Smooth muscle cell (in vitro differentiated cells): ENCODE measurements around the gene NUP210. TPM values are rescaled to one million over a fixed set of nuclear protein-coding genes. Genes with fewer than 3 reads are reported as not detected.

Experiments used
- DNase-seq: peaks from one replicate; lab custom pipeline; 2025; ENCODE audit not compliant: unreplicated experiment; lab: John Stamatoyannopoulos, UW
- H2AFZ ChIP-seq: fragments of 200-600 bp; sonication (generic); 2 replicates; pipeline ENCODE4 v1.6.0; 2016; ENCODE audit warnings: antibody characterized with exemption, low read depth, mild to moderate bottlenecking
- H3F3A ChIP-seq: fragments of 200-600 bp; sonication (generic); 2 replicates; pipeline ENCODE4 v1.6.0; 2017; ENCODE audit warnings: antibody characterized with exemption, low read depth
- H3K27ac ChIP-seq: fragments of 200-600 bp; sonication (generic); 2 replicates; pipeline ENCODE4 v1.5.1; 2016; ENCODE audit warnings: low read depth, mild to moderate bottlenecking
- H3K27me3 ChIP-seq: fragments of 200-600 bp; sonication (generic); 2 replicates; pipeline ENCODE4 v1.6.1; 2016; ENCODE audit warnings: low read depth, mild to moderate bottlenecking
- H3K36me3 ChIP-seq: fragments of 200-600 bp; sonication (generic); 2 replicates; pipeline ENCODE4 v1.5.1; 2016; ENCODE audit warnings: low read depth
- H3K4me1 ChIP-seq: fragments of 200-600 bp; sonication (generic); 2 replicates; pipeline ENCODE4 v1.5.1; 2016; ENCODE audit warnings: low read depth
- H3K4me2 ChIP-seq: fragments of 200-600 bp; sonication (generic); 2 replicates; pipeline ENCODE4 v1.6.0; 2016; ENCODE audit warnings: mild to moderate bottlenecking
- H3K4me3 ChIP-seq: fragments of 200-600 bp; sonication (generic); 2 replicates; pipeline ENCODE4 v1.5.1; 2016; ENCODE audit warnings: mild to moderate bottlenecking
- H3K79me2 ChIP-seq: fragments of 200-600 bp; sonication (generic); 2 replicates; pipeline ENCODE4 v1.6.0; 2016; ENCODE audit warnings: low read depth, mild to moderate bottlenecking
- H3K9ac ChIP-seq: fragments of 200-600 bp; sonication (generic); 2 replicates; pipeline ENCODE4 v1.6.0; 2016; ENCODE audit warnings: low read depth
- H3K9me3 ChIP-seq: fragments of 200-600 bp; sonication (generic); replicated peaks from 2 replicates; pipeline ENCODE4 v1.5.1; 2016; ENCODE audit warnings: low read depth
- H4K20me1 ChIP-seq: fragments of 200-600 bp; sonication (generic); 2 replicates; pipeline ENCODE4 v1.6.0; 2016; ENCODE audit warnings: low read depth
- WGBS: methylation state at CpG from one replicate; pipeline ENCODE4 v1.1.7; 2016; ENCODE audit warnings: low lambda C conversion rate; 5-methylcytosine and 5-hydroxymethylcytosine counted together
- polyA plus RNA-seq: library from polyadenylated mRNA; unstranded; fragments of >200 nt; fragmentation: Nextera tagmentation; extraction: Ambion mirVana; gene quantifications from 2 replicates; pipeline ENCODE4 v1.2.1, GENCODE V29; 2016
- total RNA-seq: library from RNA; depleted of rRNA; stranded (reverse); fragments of >200 nt; gene quantifications from 2 replicates; pipeline ENCODE4 v1.2.3, GENCODE V29; 2014
- TF ChIP-seq, protein P1 (sequence below): fragments of 200-600 bp; sonication (generic); IDR thresholded peaks from 2 replicates; pipeline ENCODE4 v1.5.1; 2017; ENCODE audit warnings: borderline replicate concordance, mild to moderate bottlenecking, antibody characterized with exemption; ENCODE audit not compliant: insufficient read depth, poor library complexity, severe bottlenecking

Gene NUP210
- total and polyA plus RNA-seq, 2 experiments from 2014 or later = 0.35 to 1.5 TPM

GRCh38 chr3:13332158-13332557 is 88.0 kb downstream of the NUP210 start:
- H3K4me3 ChIP-seq = no peak overlapping the region
- H3F3A ChIP-seq = no peaks in the 10 kb centered on the region
- H2AFZ ChIP-seq = no peak overlapping the region
- no peak for DNase-seq
- no peak overlapping the region for H3K27ac ChIP-seq
- H3K4me2 ChIP-seq = no peak overlapping the region
- no peaks in the 10 kb centered on the region for H3K4me1 ChIP-seq
- no peak overlapping the region for H3K9ac ChIP-seq
- no peaks in the 10 kb centered on the region for H3K27me3 ChIP-seq
- H3K36me3 ChIP-seq = no peaks in the 10 kb centered on the region
- H3K79me2 ChIP-seq = no peaks in the 10 kb centered on the region
- TF ChIP-seq, protein P1, sequence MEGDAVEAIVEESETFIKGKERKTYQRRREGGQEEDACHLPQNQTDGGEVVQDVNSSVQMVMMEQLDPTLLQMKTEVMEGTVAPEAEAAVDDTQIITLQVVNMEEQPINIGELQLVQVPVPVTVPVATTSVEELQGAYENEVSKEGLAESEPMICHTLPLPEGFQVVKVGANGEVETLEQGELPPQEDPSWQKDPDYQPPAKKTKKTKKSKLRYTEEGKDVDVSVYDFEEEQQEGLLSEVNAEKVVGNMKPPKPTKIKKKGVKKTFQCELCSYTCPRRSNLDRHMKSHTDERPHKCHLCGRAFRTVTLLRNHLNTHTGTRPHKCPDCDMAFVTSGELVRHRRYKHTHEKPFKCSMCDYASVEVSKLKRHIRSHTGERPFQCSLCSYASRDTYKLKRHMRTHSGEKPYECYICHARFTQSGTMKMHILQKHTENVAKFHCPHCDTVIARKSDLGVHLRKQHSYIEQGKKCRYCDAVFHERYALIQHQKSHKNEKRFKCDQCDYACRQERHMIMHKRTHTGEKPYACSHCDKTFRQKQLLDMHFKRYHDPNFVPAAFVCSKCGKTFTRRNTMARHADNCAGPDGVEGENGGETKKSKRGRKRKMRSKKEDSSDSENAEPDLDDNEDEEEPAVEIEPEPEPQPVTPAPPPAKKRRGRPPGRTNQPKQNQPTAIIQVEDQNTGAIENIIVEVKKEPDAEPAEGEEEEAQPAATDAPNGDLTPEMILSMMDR = no peak
- no peaks in the 10 kb centered on the region for H3K9me3 ChIP-seq
- H4K20me1 ChIP-seq = no peaks in the 10 kb centered on the region
- WGBS = 86% methylated on average over 8 of the region's 8 CpGs

GRCh38 chr3:13329746-13330145 is 90.4 kb downstream of the NUP210 start:
- no peaks in the 10 kb centered on the region for H3K27me3 ChIP-seq
- H4K20me1 ChIP-seq = no peaks in the 10 kb centered on the region
- TF ChIP-seq, protein P1 = no peak

GRCh38 chr3:13325892-13326443 is 94.2 kb downstream of the NUP210 start:
- 80% methylated on average over 7 of the region's 7 CpGs for WGBS

More at GRCh38 chr3:13329746-13330145, 90.4 kb downstream of the NUP210 start:
- Histone ChIP-seq H3K79me2 (no peaks in the 10 kb centered on the region), H3K27ac (no peak overlapping the region), H3K4me1 (no peaks in the 10 kb centered on the region), H3K9me3 (no peaks in the 10 kb centered on the region), H3K36me3 (no peaks in the 10 kb centered on the region), H2AFZ (no peak overlapping the region), H3K4me3 (no peak overlapping the region), H3K4me2 (no peak overlapping the region), H3K9ac (no peak overlapping the region), H3F3A (no peaks in the 10 kb centered on the region)
- WGBS = 92% methylated on average over 5 of the region's 5 CpGs
- DNase-seq = no peak

More at GRCh38 chr3:13325892-13326443, 94.2 kb downstream of the NUP210 start:
- no peaks in the 10 kb centered on the region for H3F3A ChIP-seq
- DNase-seq = no peak
- TF ChIP-seq, protein P1 = no peak
- no peak overlapping the region for H3K4me2 ChIP-seq
- no peaks in the 10 kb centered on the region for H3K36me3 ChIP-seq
- no peak overlapping the region for H3K9ac ChIP-seq
- H4K20me1 ChIP-seq = no peaks in the 10 kb centered on the region
- H2AFZ ChIP-seq = no peak overlapping the region
- H3K79me2 ChIP-seq = no peaks in the 10 kb centered on the region
- no peak overlapping the region for H3K4me3 ChIP-seq
- H3K9me3 ChIP-seq = no peaks in the 10 kb centered on the region
- H3K27me3 ChIP-seq = no peaks in the 10 kb centered on the region
- H3K4me1 ChIP-seq = no peaks in the 10 kb centered on the region
- no peak overlapping the region for H3K27ac ChIP-seq
